K562 (cell line): ENCODE data around the gene NANS. TPM values are rescaled to one million over a fixed set of nuclear protein-coding genes. Genes with fewer than 3 reads are reported as not detected.
A peak's percentile ranks its signal among the peaks of the same experiment; 100 is the strongest.

ENCODE experiments used
- ATAC-seq: fragments of 200-7000 bp; cut with Tn5 transposase; 3 replicates; pipeline ENCODE4 v1.9.1; 2020; ENCODE audit warnings: moderate library complexity
- BruUV-seq: library from RNA; stranded (reverse); fragments of 400-500 nt; replicated peaks from 2 replicates; lab custom pipeline; 2021; lab: Mats Ljungman, UMichigan
- CTCF ChIA-PET: fragments of 300-600 bp; formaldehyde crosslinking; extraction: SDS; loops from one replicate; lab custom pipeline; 2021; ENCODE audit warnings: low intra/inter-chr PET ratio; lab: Yijun Ruan, JAX
- POLR2A ChIA-PET: fragments of 300-600, 350-650 bp; sonication (Branson Sonifier 250); formaldehyde crosslinking; extraction: SDS; loops from one replicate; lab custom pipeline; 2021; ENCODE audit warnings: antibody characterized with exemption, inconsistent platforms; lab: Yijun Ruan, JAX
- DNase-seq, 4 experiments: peaks; one replicate each; pipeline versions ENCODE4 v3.0.0 to v3.0.0-alpha.2; 2011 to 2018; ENCODE audit warnings: low spot score in 3 of 4, mixed read lengths in 3 of 4; ENCODE audit errors: extremely low read depth in 1 of 4
- FAIRE-seq: peaks from 2 replicates; lab custom pipeline; 2011; peaks lifted over from hg19 to GRCh38; lab: Jason Lieb, UNC
- H2AFZ ChIP-seq: 2 replicates; pipeline ENCODE4 v1.6.0; 2011; ENCODE audit warnings: low read depth, low read length, control low read depth, inconsistent platforms
- H3K27ac ChIP-seq: fragments of 200-600 bp; 3 replicates; pipeline ENCODE4 v1.8.0; 2011; ENCODE audit warnings: low read depth, mild to moderate bottlenecking, control low read depth, inconsistent platforms, low read length, moderate library complexity, mixed read lengths; ENCODE audit errors: extremely low read depth
- H3K27me3 ChIP-seq, 2 experiments: fragments of 300-600 bp in 1 of 2; 2 replicates in 1 of 2; 3 replicates in 1 of 2; pipeline versions ENCODE4 v1.6.0 to v1.8.0; 2011; ENCODE audit warnings: inconsistent platforms in 2 of 2, low read length in 2 of 2, mild to moderate bottlenecking in 1 of 2, mixed read lengths in 1 of 2, moderate library complexity in 1 of 2; ENCODE audit not compliant: control insufficient read depth in 2 of 2, insufficient read depth in 2 of 2
- H3K36me3 ChIP-seq: fragments of 300-600 bp; 3 replicates; pipeline ENCODE4 v1.8.0; 2011; ENCODE audit warnings: mild to moderate bottlenecking, low read length, inconsistent platforms; ENCODE audit not compliant: control insufficient read depth, insufficient read depth
- H3K4me1 ChIP-seq, 2 experiments: fragments of 200-600 bp in 1 of 2; replicated peaks in 1 of 2; 2 replicates in 1 of 2; 3 replicates in 1 of 2; pipeline versions ENCODE4 v1.5.1 to v1.8.0; 2011; ENCODE audit warnings: inconsistent platforms in 2 of 2, low read length in 2 of 2, mild to moderate bottlenecking in 1 of 2, mixed read lengths in 1 of 2, moderate library complexity in 1 of 2; ENCODE audit not compliant: control insufficient read depth in 2 of 2, insufficient read depth in 2 of 2
- H3K4me2 ChIP-seq: 2 replicates; pipeline ENCODE4 v1.6.1; 2011; ENCODE audit warnings: low read length, control low read depth, inconsistent platforms, mixed read lengths; ENCODE audit not compliant: insufficient read depth
- H3K4me3 ChIP-seq: fragments of 200-600 bp; sonication (generic), shearing (Covaris generic); 2 replicates; pipeline ENCODE4 v1.5.1; 2016; ENCODE audit warnings: control low read depth, inconsistent platforms
- H3K79me2 ChIP-seq: fragments of 200-600 bp; 3 replicates; pipeline ENCODE4 v1.8.0; 2011; ENCODE audit warnings: low read length, inconsistent platforms; ENCODE audit not compliant: control insufficient read depth, insufficient read depth
- H3K9ac ChIP-seq, 2 experiments: 2 replicates each; pipeline versions ENCODE4 v1.6.0 to v1.6.1; 2011; ENCODE audit warnings: low read depth in 2 of 2, low read length in 2 of 2, control low read depth in 1 of 2, inconsistent platforms in 1 of 2, mild to moderate bottlenecking in 1 of 2, mixed read lengths in 1 of 2; ENCODE audit not compliant: insufficient read depth in 1 of 2
- H3K9me1 ChIP-seq: one replicate; pipeline ENCODE4 v1.6.0; 2011; ENCODE audit warnings: inconsistent platforms, mild to moderate bottlenecking, low read length, moderate library complexity; ENCODE audit not compliant: control insufficient read depth, insufficient read depth
- H3K9me3 ChIP-seq: replicated peaks from 2 replicates; pipeline ENCODE4 v1.5.1; 2011; ENCODE audit warnings: low read depth, low read length, inconsistent platforms; ENCODE audit not compliant: control insufficient read depth, insufficient read depth
- H4K20me1 ChIP-seq: replicated peaks from 2 replicates; pipeline ENCODE4 v1.6.1; 2011; ENCODE audit warnings: low read length, inconsistent platforms, mixed read lengths; ENCODE audit not compliant: control insufficient read depth, insufficient read depth
- C11orf30 ChIP-seq: fragments of 450-650 bp; IDR thresholded peaks from 2 replicates; pipeline ENCODE4 v1.6.1; 2016; ENCODE audit warnings: low read depth, mild to moderate bottlenecking
- CHD2 ChIP-seq: IDR thresholded peaks from 2 replicates; pipeline ENCODE4 v1.6.1; 2011; ENCODE audit warnings: low read depth, low read length
- FOXM1 ChIP-seq, 2 experiments: fragments of 450-650 bp in 1 of 2; sonication (generic) in 1 of 2; formaldehyde crosslinking in 1 of 2; IDR thresholded peaks; 2 replicates each; pipeline versions ENCODE4 v1.6.1 to v1.9.0; 2017 to 2022; ENCODE audit warnings: low read depth in 2 of 2, mild to moderate bottlenecking in 2 of 2, missing genetic modification reagents in 1 of 2, moderate library complexity in 1 of 2
- FUS ChIP-seq: fragments of 200-400 bp; formaldehyde crosslinking; optimal IDR thresholded peaks from 2 replicates; pipeline ENCODE3; 2017; ENCODE audit warnings: low read depth, low read length
- PTTG1 ChIP-seq: fragments of 450-650 bp; IDR thresholded peaks from 2 replicates; pipeline ENCODE4 v1.6.1; 2016; ENCODE audit warnings: low read depth, mild to moderate bottlenecking, missing genetic modification characterization, missing compliant biosample characterization
- PYGO2 ChIP-seq: fragments of 450-650 bp; IDR thresholded peaks from 2 replicates; pipeline ENCODE4 v1.6.1; 2016; ENCODE audit warnings: mild to moderate bottlenecking, missing genetic modification characterization, moderate library complexity, missing compliant biosample characterization
- RBM22 ChIP-seq: fragments of 200-400 bp; formaldehyde crosslinking; IDR thresholded peaks from 2 replicates; pipeline ENCODE4 v1.6.1; 2018; ENCODE audit warnings: low read length, low read depth; ENCODE audit not compliant: poor library complexity, severe bottlenecking
- SMAD1 ChIP-seq: fragments of 150-350 bp; IDR thresholded peaks from 2 replicates; pipeline ENCODE4 v1.6.1; 2014; ENCODE audit warnings: low read length, low read depth; ENCODE audit not compliant: partially characterized antibody
- ZKSCAN1 ChIP-seq: fragments of 150-350 bp; IDR thresholded peaks from 2 replicates; pipeline ENCODE4 v1.6.1; 2016; ENCODE audit warnings: low read depth, low read length
- ZNF133 ChIP-seq: fragments of 250-450 bp; sonication (Bioruptor Pico); IDR thresholded peaks from 2 replicates; pipeline ENCODE4 v1.4.0; 2020; ENCODE audit warnings: mild to moderate bottlenecking
- ZNF175 ChIP-seq: fragments of 200-800 bp; sonication (Bioruptor generic); IDR thresholded peaks from 2 replicates; pipeline ENCODE4 v1.6.1; 2016; ENCODE audit warnings: low read depth, mild to moderate bottlenecking, missing genetic modification characterization, missing compliant biosample characterization
- WGBS: fragments of 100-300 bp; shearing (Covaris generic); methylation state at CpG from one replicate; pipeline ENCODE4 v1.1.6; 2016; ENCODE audit warnings: low coverage, mixed read lengths; ENCODE audit not compliant: insufficient coverage; ENCODE audit errors: missing lambda C conversion rate; 5-methylcytosine and 5-hydroxymethylcytosine counted together
- in situ Hi-C: fragments of 300-500 bp; cut with MboI; formaldehyde crosslinking; loops from 4 replicates; pipeline ENCODE4 v1.15.0; 2018; ENCODE audit warnings: inconsistent platforms, mixed read lengths
- intact Hi-C: fragments of 100-400 bp; cut with micrococcal nuclease; formaldehyde crosslinking; loops from 2 replicates; pipeline ENCODE4 v1.14.2; 2022
- polyA plus RNA-seq, 8 experiments: library from polyadenylated mRNA; depleted of rRNA in 4 of 8; stranded (reverse) in 5 of 8; unstranded in 3 of 8; fragments of >200 nt; fragmentation: Nextera tagmentation in 2 of 8; fragmentation: Illumina TruSeq in 1 of 8; extraction: Ambion mirVana in 2 of 8; extraction: Trizol in 1 of 8; gene quantifications; 2 replicates each; pipeline versions ENCODE4 v1.2.1 to v1.2.3, GENCODE V29; 2011 to 2014; ENCODE audit warnings: inconsistent platforms in 1 of 8, missing spikeins in 1 of 8
- total RNA-seq, 7 experiments: library from RNA; depleted of rRNA in 6 of 7; stranded (reverse); fragments of >200 nt in 6 of 7; fragmentation: Illumina TruSeq in 2 of 7; extraction: Trizol in 2 of 7; gene quantifications; 2 replicates each; pipeline versions ENCODE4 v1.2.1 to v1.2.3, GENCODE V29; 2011 to 2021; ENCODE audit warnings: low replicate concordance in 1 of 7
- TF ChIP-seq, protein P1 (sequence below): sonication (generic); formaldehyde crosslinking; IDR thresholded peaks from 2 replicates; pipeline ENCODE4 v1.8.1; 2023; ENCODE audit warnings: mild to moderate bottlenecking, missing genetic modification reagents

The NANS gene
- total and polyA plus RNA-seq, 9 of the 15 experiments (the other 6 are each of a cell fraction or from before 2014, with no cell fraction given): 37.1 to 181 (median 137) TPM

DNA sequence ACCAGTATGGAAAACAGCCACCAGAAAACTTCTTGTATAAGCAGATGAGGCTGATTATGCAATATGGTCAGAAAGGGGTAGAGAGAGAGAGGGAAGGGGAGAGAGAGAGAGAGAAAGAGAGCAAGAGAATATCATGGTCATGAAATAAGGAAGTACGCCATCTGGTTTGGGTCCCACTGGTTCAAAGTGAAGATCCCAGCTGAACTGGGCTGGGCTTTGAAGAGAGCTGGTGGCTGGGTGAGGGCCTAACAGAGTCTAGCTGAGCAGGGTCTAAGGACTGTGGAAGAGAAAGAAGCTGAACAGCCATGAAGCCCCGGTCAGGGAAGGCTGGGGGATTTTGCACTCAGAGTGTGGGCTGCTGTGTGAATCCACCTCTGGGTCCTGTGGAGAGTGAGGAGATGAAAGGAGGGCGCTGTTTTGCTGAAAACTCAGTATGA is 47.9 kb downstream of the NANS start (continued):
- TF ChIP-seq, protein P1, sequence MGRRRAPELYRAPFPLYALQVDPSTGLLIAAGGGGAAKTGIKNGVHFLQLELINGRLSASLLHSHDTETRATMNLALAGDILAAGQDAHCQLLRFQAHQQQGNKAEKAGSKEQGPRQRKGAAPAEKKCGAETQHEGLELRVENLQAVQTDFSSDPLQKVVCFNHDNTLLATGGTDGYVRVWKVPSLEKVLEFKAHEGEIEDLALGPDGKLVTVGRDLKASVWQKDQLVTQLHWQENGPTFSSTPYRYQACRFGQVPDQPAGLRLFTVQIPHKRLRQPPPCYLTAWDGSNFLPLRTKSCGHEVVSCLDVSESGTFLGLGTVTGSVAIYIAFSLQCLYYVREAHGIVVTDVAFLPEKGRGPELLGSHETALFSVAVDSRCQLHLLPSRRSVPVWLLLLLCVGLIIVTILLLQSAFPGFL: no peak

DNA sequence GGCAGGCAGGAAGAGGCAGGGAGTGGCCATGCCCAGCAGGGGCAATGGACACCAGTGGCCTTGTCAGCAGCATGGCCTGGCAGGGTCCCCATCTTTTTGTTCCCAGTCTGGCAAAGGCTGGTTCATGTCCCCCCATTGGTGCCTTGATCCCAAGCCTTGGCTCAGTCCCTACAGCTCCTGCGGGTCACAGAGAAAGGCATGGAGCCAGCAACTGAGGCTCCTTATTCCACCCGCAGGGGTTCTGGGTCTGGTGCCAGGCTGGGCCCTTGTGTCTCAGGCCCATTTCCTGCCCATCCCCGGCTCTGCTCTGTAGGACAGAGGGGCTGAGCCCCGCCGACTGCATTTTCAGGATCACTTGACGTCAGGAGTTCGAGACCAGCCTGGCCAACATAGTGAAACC is 48.5 kb downstream of the NANS start:
- in situ Hi-C loops: no loop called here
- Histone ChIP-seq H3K4me2 (no peak overlapping the region), H3K27ac (no peak overlapping the region), H3K4me1 (no peaks in the 10 kb centered on the region)
- POLR2A ChIA-PET: no interaction called here
- no TSS peak for BruUV-seq
- TF ChIP-seq ZKSCAN1 (no peak), C11orf30 (no peak), PTTG1 (tag) (no peak), ZNF133 (no peak), CHD2 (no peak), SMAD1 (no peak), FOXM1 (IDR thresholded peaks at IDR 0.05; ENCODE audit: low read depth) (no peak), FOXM1 (CRISPR knock-in tag; IDR thresholded peaks at IDR 0.05; ENCODE audit: low read depth) (no peak), RBM22 (no peak), ZNF175 (CRISPR knock-in tag) (no peak), PYGO2 (tag) (no peak), FUS (no peak)
- TF ChIP-seq, all 486 proteins: peak for 0
- Histone ChIP-seq H3K36me3 (peaks cover 70% of the 10 kb centered on the region; the same call in 2 of the 3 replicates), H4K20me1 (no peaks in the 10 kb centered on the region), H2AFZ (no peak overlapping the region), H3K27me3 (no peaks in the 10 kb centered on the region), H3K4me3 (no peak overlapping the region), H3K79me2 (no peaks in the 10 kb centered on the region), H3K9me3 (no peaks in the 10 kb centered on the region), H3K9ac (peak overlapping the region in 1 of 2 experiments; percentile 42; a peak in 1 of 4 replicates), H3K9me1 (no peaks in the 10 kb centered on the region)
- 92% methylated on average over 7 of the region's 7 CpGs for WGBS
- FAIRE-seq: no peak
- intact Hi-C loops: no loop called here
- ATAC-seq: no peak
- CTCF ChIA-PET: no interaction called here
- no peak for DNase-seq
